ENCODE measurements around the gene CEP128.
A peak's percentile ranks its signal among the peaks of the same experiment; 100 is the strongest.

Gene CEP128

GRCh38 chr14:80602946-80603345, 338.6 kb downstream of the CEP128 start:
- Histone ChIP-seq H2AFZ (ENCODE audit: low read depth, low read length) (no peak overlapping the region), H4K20me1 (ENCODE audit: insufficient read depth, low read length) (no peaks in the 10 kb centered on the region), H3K9me3 (ENCODE audit: insufficient read depth, low read length) (no peaks in the 10 kb centered on the region), H3K9ac (ENCODE audit: low read length) (no peak overlapping the region), H3K27me3 (ENCODE audit: low read depth, low read length) (no peaks in the 10 kb centered on the region), H3K79me2 (ENCODE audit: low read length) (no peaks in the 10 kb centered on the region), H3K4me3 (ENCODE audit: low read length) (no peak overlapping the region), H3K4me1 (ENCODE audit: low read length) (no peaks in the 10 kb centered on the region), H3K4me2 (ENCODE audit: low read length) (no peak overlapping the region), H3K27ac (ENCODE audit: low read length) (no peak overlapping the region), H3K36me3 (replicated peaks; ENCODE audit: low read depth, low read length) (no peaks in the 10 kb centered on the region)
- no peak for TF ChIP-seq CTCF (IDR thresholded peaks at IDR 0.05; ENCODE audit: low read depth, low read length)
- no peak for TF ChIP-seq EZH2phosphoT487 (IDR thresholded peaks at IDR 0.05; ENCODE audit: low read depth)

DNA sequence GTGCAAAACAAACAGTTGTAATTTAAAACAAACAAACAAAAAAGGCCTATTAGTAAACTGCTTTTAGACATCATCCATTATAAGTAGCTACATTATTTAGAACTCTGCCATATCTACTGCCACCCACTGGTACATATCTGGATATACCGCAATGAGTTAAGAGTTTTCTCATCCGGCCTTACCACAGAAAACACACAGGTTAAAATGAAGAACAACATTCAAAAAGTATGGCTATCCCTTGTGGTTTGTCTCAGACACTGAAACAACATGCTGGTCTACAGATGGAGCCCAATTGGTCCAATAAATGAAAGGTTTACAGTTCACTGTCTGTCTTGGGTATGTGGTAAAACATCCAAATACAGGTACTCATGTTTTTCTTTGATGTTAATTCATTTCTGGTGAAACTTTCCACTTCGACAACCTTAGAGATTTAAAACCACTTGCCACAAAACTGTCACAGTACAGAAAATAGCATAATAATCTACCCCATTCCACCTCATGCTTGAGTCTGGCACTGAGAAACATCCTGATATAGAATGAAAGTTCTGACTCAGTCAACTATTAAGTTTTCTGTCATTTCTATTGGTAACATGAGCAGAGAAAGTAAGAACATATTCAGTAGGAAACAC, 354.3 kb downstream of the CEP128 start:
- Histone ChIP-seq H3K4me2 (ENCODE audit: low read length) (peak overlapping the region; percentile 15), H3K4me1 (ENCODE audit: low read length) (peaks cover 17% of the 10 kb centered on the region), H3K27ac (ENCODE audit: low read length) (peak overlapping the region; percentile 28), H3K9me3 (ENCODE audit: insufficient read depth, low read length) (no peaks in the 10 kb centered on the region), H3K36me3 (replicated peaks; ENCODE audit: low read depth, low read length) (no peaks in the 10 kb centered on the region), H4K20me1 (ENCODE audit: insufficient read depth, low read length) (no peaks in the 10 kb centered on the region), H3K9ac (ENCODE audit: low read length) (no peak overlapping the region), H3K4me3 (ENCODE audit: low read length) (no peak overlapping the region), H3K27me3 (ENCODE audit: low read depth, low read length) (no peaks in the 10 kb centered on the region), H3K79me2 (ENCODE audit: low read length) (no peaks in the 10 kb centered on the region), H2AFZ (ENCODE audit: low read depth, low read length) (no peak overlapping the region)
- TF ChIP-seq EZH2phosphoT487 (IDR thresholded peaks at IDR 0.05; ENCODE audit: low read depth) (no peak), CTCF (IDR thresholded peaks at IDR 0.05; ENCODE audit: low read depth, low read length) (peak; percentile 72)

GRCh38 chr14:80586131-80586530, 355.4 kb downstream of the CEP128 start:
- no peaks in the 10 kb centered on the region for H3K9me3 ChIP-seq (ENCODE audit: insufficient read depth, low read length)
- no peaks in the 10 kb centered on the region for H3K27me3 ChIP-seq (ENCODE audit: low read depth, low read length)
- no peak overlapping the region for H3K9ac ChIP-seq (ENCODE audit: low read length)
- H3K79me2 ChIP-seq (ENCODE audit: low read length) = no peaks in the 10 kb centered on the region
- no peak overlapping the region for H3K4me3 ChIP-seq (ENCODE audit: low read length)
- H4K20me1 ChIP-seq (ENCODE audit: insufficient read depth, low read length) = no peaks in the 10 kb centered on the region
- no peak overlapping the region for H3K27ac ChIP-seq (ENCODE audit: low read length)
- no peak overlapping the region for H2AFZ ChIP-seq (ENCODE audit: low read depth, low read length)
- H3K4me1 ChIP-seq (ENCODE audit: low read length) = peaks cover 17% of the 10 kb centered on the region
- H3K36me3 ChIP-seq (replicated peaks; ENCODE audit: low read depth, low read length) = no peaks in the 10 kb centered on the region
- no peak overlapping the region for H3K4me2 ChIP-seq (ENCODE audit: low read length)
- no peak for TF ChIP-seq EZH2phosphoT487 (IDR thresholded peaks at IDR 0.05; ENCODE audit: low read depth)
- no peak for TF ChIP-seq CTCF (IDR thresholded peaks at IDR 0.05; ENCODE audit: low read depth, low read length)

GRCh38 chr14:80585506-80585835, 356.1 kb downstream of the CEP128 start:
- no peaks in the 10 kb centered on the region for H3K9me3 ChIP-seq (ENCODE audit: insufficient read depth, low read length)
- H3K36me3 ChIP-seq (replicated peaks; ENCODE audit: low read depth, low read length) = no peaks in the 10 kb centered on the region
- no peak overlapping the region for H3K27ac ChIP-seq (ENCODE audit: low read length)
- no peaks in the 10 kb centered on the region for H4K20me1 ChIP-seq (ENCODE audit: insufficient read depth, low read length)
- TF ChIP-seq EZH2phosphoT487 (IDR thresholded peaks at IDR 0.05; ENCODE audit: low read depth) (no peak), CTCF (IDR thresholded peaks at IDR 0.05; ENCODE audit: low read depth, low read length) (no peak)
- H3K27me3 ChIP-seq (ENCODE audit: low read depth, low read length) = no peaks in the 10 kb centered on the region
- H3K4me2 ChIP-seq (ENCODE audit: low read length) = no peak overlapping the region
- peaks cover 17% of the 10 kb centered on the region for H3K4me1 ChIP-seq (ENCODE audit: low read length)
- no peak overlapping the region for H2AFZ ChIP-seq (ENCODE audit: low read depth, low read length)
- H3K4me3 ChIP-seq (ENCODE audit: low read length) = no peak overlapping the region
- H3K9ac ChIP-seq (ENCODE audit: low read length) = no peak overlapping the region
- H3K79me2 ChIP-seq (ENCODE audit: low read length) = no peaks in the 10 kb centered on the region
